ENCODE results near the gene UPF1.

- TF ChIP-seq, protein P1, sequence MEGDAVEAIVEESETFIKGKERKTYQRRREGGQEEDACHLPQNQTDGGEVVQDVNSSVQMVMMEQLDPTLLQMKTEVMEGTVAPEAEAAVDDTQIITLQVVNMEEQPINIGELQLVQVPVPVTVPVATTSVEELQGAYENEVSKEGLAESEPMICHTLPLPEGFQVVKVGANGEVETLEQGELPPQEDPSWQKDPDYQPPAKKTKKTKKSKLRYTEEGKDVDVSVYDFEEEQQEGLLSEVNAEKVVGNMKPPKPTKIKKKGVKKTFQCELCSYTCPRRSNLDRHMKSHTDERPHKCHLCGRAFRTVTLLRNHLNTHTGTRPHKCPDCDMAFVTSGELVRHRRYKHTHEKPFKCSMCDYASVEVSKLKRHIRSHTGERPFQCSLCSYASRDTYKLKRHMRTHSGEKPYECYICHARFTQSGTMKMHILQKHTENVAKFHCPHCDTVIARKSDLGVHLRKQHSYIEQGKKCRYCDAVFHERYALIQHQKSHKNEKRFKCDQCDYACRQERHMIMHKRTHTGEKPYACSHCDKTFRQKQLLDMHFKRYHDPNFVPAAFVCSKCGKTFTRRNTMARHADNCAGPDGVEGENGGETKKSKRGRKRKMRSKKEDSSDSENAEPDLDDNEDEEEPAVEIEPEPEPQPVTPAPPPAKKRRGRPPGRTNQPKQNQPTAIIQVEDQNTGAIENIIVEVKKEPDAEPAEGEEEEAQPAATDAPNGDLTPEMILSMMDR (CRISPR knock-in tag; IDR thresholded peaks at IDR 0.05), result no peak
- TF ChIP-seq CREB3 (CRISPR knock-in tag; IDR thresholded peaks at IDR 0.05) (no peak), EP300 (IDR thresholded peaks at IDR 0.05; ENCODE audit: low read depth in 2 of 2, low read length in 2 of 2) (no peak), EP300 (CRISPR knock-in tag; IDR thresholded peaks at IDR 0.05; ENCODE audit: borderline replicate concordance) (no peak), FOXJ3 (CRISPR knock-in tag; IDR thresholded peaks at IDR 0.05; ENCODE audit: borderline replicate concordance) (no peak), ZNF605 (CRISPR knock-in tag; IDR thresholded peaks at IDR 0.05) (no peak), POLR2AphosphoS5 (IDR thresholded peaks at IDR 0.05; ENCODE audit: low read depth, low read length) (no peak), ERF (CRISPR knock-in tag; IDR thresholded peaks at IDR 0.05) (no peak), NR1H2 (CRISPR knock-in tag; IDR thresholded peaks at IDR 0.05; ENCODE audit: borderline replicate concordance, low read depth) (no peak), JUNB (CRISPR knock-in tag; IDR thresholded peaks at IDR 0.05; ENCODE audit: borderline replicate concordance) (no peak)
- TF ChIP-seq, protein P2, sequence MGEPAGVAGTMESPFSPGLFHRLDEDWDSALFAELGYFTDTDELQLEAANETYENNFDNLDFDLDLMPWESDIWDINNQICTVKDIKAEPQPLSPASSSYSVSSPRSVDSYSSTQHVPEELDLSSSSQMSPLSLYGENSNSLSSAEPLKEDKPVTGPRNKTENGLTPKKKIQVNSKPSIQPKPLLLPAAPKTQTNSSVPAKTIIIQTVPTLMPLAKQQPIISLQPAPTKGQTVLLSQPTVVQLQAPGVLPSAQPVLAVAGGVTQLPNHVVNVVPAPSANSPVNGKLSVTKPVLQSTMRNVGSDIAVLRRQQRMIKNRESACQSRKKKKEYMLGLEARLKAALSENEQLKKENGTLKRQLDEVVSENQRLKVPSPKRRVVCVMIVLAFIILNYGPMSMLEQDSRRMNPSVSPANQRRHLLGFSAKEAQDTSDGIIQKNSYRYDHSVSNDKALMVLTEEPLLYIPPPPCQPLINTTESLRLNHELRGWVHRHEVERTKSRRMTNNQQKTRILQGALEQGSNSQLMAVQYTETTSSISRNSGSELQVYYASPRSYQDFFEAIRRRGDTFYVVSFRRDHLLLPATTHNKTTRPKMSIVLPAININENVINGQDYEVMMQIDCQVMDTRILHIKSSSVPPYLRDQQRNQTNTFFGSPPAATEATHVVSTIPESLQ (CRISPR knock-in tag; conservative IDR thresholded peaks at IDR 0.05), result no peak
These were observed 23.2 kb downstream of the UPF1 start for GRCh38 chr19:18854982-18855381.

Data from HepG2 (cell line).